ENCODE results near the gene SUSD5.
"Not testable (repeated sequence)": the region's sequence is repeated elsewhere in the genome, so short reads cannot be mapped to it uniquely, and the experiment has no call there.

SUSD5 gene

DNA sequence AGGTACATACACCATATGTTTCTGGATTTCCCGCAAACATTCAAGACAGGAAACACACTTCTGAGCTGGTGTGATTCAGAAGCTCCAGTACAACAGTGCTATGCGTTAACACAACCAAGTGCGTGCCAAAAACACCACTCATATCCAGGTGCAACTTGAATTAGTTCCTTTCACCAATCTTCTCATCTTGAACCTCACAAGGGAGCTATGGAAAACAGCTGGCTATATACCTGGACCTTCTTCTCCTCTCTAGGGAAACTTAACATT lies 31.3 kb downstream of the SUSD5 start:
- no peak for DNase-seq

GRCh38 chr3:33186524-33187367 lies 31.9 kb downstream of the SUSD5 start:
- no peak for DNase-seq

DNA sequence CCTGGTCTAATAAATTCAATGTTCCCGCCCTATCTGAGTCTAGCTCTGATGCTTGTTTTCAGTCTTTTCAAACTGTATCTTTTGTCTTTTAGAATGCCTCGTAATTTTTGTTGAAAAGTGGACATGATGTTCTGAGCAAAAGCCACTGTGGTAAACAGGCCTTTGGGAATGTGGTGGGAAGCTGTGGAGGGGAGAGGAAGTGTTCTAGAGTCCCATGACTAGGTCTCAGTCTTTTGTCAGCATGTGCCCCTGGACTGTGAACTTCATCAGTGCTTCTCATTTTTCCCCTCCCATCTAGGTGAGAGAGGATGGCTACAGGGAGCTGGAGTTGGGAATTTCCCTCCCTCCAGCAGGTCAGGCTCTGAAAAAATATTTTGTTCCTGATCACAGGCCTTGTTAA lies 33.7 kb downstream of the SUSD5 start:
- DNase-seq: no peak

GRCh38 chr3:33181641-33182040 lies 37.0 kb downstream of the SUSD5 start:
- not testable (repeated sequence) for DNase-seq

DNA sequence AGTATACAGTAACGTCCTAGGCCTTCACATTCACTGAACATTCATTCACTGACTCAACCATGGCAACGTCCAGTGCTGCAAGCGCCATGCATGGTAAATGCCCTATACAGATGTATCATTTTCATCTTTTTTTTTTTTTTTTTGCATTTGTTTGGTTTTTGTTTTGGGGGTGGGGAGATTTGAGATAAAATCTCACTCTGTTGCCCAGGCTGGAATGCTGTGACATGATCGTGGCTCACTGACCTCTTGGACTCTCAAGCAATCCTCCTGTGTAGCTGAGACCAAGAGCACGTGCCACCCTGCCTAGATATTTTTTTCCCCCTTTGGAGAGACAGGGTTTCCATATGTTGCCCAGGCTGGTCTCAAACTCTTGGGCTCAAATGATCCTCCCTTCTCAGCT lies 37.4 kb downstream of the SUSD5 start:
- no peak for DNase-seq

DNA sequence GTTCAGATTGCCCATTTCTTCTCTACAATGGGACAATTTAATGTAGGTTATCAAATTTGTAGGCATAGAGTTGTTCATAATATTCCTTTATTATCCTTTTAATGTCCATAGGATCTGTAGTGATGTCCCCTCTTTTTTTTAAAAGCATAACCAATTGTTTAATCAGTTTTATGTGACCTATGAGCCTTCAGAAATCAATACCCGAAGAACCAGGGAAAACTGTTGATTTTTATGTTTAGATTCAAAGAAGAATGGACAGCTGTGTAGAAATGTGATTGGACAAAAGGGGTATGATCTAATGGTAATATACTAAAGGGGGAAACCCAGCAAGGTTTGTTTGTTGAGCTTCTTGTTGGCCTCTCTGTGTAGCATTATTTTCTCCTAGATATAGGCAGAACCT lies 39.5 kb downstream of the SUSD5 start:
- no peak for DNase-seq

DNA sequence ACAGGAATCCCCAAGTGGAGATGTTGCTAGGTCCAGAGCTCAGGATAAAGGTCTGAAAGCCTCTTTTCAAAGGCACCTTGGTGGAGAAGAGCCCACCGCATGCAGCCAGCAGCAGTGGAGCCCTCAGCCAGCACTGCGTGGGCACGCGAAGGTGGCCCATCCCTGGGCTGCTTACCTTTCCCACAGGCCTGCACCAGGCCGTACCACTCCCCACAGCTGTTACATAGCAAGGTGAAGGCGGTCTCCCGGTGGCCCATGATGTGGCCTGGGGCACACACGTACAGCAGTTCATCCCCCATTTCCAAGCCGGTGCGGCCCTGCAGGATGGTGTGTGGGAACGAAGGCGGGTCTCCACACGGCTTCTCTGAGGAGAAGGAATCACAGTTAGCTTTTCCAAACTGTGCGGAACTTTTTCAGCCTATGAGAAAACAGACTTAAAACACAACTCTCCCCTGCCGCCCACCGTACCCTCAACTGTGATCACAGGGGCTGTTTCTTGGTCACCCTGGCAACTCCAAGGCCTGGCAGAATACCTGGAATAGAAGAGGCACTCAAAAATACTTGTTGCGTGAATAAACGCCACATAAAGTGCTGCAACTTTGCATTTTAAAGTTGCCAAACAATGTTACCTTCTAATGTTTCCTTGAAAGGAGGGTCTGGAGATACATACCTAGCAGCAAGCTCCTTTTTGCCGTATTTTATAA lies 43.7 kb downstream of the SUSD5 start:
- DNase-seq: no peak

- DNase-seq: no peak
Measured at GRCh38 chr3:33174095-33174494, 44.5 kb downstream of the SUSD5 start.

DNA sequence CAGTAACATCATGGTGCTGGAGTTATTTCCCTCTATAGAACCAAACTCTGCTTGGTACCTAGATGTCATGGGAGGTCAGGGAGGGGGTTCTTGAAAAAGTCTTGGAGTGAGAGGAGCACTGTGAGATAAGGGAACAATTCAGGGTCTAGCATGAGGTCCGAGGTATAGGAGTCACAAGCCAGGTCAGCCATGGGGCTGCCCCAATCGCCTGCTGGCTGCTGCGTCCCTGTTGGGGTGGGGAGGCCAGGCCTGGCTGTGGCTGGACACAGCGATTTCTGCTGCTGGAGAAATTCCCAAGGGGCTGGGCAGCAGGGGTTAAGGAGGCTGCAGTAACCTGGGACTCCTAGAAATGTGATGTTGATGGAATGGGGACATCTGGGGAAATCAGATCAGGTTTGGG lies 44.9 kb downstream of the SUSD5 start:
- no peak for DNase-seq

GRCh38 chr3:33173103-33173502 lies 45.5 kb downstream of the SUSD5 start:
- DNase-seq: no peak

DNA sequence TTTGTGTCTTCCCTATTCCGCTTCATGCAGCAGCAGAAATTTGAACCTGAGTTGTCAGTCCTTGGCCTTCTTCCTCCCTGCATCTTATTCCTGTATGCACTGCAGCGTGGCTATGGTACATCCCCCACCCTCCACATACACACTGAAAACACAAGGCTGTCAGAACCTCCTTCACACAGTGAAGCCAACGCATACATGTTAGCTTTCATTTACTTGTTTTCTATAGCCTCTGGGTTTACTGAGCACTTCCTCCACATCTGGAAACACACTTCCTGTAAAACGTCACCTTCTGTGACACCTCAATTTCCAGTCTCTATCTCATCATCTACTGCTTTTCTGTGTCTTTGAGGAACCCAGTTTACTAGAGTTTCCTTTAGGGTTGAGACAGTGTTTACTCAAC lies 47.0 kb downstream of the SUSD5 start:
- no peak for DNase-seq

GRCh38 chr3:33170531-33170930 lies 48.1 kb downstream of the SUSD5 start:
- DNase-seq: no peak

DNA sequence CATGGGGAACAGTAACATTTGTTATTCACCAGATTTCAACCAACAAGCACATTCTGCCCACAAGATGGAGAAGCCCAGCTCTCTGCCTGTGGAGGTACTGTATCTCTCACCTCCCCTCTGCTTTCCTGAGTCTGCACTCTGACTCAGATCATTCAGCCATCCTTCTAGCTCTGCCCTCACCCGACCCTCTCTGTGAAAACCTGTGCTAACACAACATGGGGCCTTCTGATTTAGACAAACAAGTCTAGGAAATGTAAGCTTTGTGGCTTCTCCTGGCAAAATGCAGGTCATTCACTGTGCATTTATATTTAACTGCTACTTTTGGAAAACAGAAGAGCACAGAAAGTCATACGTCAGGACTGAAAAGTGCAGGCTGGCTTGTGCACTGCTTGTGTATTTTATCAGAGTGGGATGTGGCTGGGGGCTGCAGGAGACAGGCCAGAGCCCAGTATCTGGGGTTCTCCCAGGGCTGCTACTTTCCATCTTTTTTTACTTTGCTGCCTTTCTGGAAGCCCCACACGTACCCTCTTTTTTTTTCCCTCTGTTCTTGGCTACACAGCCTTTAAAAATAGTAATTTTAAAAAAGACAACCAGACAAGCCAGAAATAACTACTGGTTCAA lies 50.8 kb downstream of the SUSD5 start:
- no peak for DNase-seq

GRCh38 chr3:33167284-33167683 lies 51.3 kb downstream of the SUSD5 start:
- DNase-seq: no peak

DNA sequence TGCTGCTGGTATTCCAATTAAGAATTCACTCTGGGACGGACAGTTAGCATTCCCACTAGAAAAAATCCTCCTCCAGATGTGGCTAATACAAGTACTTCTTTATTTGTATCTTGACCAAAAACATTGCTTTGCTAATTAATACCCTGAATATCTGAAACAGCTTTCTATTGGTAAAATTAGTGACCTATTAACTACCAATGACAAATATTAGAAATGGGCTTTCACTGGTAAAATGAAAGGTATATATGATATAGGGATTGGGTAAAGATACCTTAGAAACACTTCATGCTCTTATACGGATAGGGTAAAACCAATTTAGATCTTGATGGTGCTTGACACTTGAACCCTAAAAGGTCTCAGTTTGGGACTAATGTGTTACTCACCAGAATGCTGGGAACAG lies 52.5 kb downstream of the SUSD5 start:
- no peak for DNase-seq

DNA sequence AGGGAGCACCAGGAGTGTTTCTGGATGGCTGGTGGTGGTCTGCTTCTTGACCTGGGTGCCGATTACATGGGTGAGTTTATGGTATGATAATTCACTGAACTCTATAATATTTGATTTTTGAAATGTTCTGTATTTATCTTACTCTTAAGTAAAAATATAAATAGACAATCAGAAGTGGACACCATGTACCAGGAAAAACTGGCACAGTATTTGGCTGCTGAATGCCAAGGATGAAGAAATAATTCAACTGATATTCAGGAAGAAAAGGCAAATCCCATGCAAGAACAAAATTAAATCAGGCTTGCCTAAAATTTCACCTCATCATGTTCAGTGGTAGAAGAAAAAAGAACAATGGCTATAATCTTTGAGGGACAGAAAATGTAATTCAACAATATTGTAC lies 53.2 kb downstream of the SUSD5 start:
- no peak for DNase-seq

- not testable (repeated sequence) for DNase-seq
Measured at GRCh38 chr3:33162621-33163020, 56.0 kb downstream of the SUSD5 start.

- peak; percentile 10 for DNase-seq
Measured at GRCh38 chr3:33159981-33160380, 58.6 kb downstream of the SUSD5 start.

DNA sequence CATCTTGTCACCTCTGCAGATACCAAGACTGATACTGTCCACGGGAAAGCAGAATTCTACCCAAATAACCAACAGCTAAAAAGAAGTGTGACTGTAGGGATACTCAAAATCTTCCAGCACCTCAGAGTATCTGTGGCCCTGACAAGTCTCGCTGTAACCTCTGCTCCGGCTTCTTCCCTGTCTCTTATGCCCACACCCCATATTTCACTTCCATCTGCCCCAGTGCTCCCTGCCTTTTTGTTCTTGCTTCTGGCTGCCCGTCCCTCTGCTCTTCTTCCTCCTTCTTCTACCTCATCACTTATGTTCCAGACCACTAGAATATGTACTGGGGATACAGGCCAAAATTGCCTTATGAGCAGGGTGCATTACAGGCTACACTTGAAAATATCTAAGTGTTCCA lies 59.4 kb downstream of the SUSD5 start:
- DNase-seq: peak; percentile 40

DNA sequence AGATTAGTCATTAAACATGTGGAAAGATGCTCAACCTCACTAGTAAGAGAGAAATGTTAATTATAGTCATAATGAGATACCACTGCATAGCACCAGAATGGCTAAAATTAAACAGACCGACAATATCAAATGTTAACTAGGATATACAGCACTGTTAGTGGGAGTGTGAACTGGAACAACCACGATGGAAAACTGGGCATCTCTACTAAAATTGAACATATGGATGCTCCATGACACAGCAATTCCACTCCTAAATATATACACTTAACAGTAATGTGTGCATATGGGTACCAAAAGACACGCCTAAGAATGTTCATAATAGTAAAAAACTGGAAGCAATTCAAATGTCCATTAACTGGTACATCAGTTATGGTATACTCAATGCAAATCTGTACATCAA lies 63.3 kb downstream of the SUSD5 start:
- DNase-seq: no peak

DNA sequence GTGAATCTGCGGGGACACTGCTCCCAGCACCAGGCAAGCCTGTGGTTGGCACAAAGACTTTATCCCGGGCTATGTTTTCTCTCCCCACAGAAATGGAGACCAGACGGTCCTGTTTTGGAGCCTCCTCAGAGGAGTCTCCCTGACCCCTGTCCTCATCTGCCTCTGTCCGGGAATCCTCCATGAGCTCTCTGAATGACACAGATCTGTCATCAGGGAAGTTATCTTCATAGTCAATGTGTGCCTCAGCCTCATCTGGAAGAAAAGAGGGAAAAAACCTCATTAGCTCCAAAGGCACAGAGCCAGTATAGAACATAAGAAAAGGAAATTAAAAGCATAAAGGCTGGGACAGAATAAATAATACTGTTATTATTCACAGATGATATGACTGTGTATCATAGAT lies 64.8 kb downstream of the SUSD5 start:
- DNase-seq: no peak

DNA sequence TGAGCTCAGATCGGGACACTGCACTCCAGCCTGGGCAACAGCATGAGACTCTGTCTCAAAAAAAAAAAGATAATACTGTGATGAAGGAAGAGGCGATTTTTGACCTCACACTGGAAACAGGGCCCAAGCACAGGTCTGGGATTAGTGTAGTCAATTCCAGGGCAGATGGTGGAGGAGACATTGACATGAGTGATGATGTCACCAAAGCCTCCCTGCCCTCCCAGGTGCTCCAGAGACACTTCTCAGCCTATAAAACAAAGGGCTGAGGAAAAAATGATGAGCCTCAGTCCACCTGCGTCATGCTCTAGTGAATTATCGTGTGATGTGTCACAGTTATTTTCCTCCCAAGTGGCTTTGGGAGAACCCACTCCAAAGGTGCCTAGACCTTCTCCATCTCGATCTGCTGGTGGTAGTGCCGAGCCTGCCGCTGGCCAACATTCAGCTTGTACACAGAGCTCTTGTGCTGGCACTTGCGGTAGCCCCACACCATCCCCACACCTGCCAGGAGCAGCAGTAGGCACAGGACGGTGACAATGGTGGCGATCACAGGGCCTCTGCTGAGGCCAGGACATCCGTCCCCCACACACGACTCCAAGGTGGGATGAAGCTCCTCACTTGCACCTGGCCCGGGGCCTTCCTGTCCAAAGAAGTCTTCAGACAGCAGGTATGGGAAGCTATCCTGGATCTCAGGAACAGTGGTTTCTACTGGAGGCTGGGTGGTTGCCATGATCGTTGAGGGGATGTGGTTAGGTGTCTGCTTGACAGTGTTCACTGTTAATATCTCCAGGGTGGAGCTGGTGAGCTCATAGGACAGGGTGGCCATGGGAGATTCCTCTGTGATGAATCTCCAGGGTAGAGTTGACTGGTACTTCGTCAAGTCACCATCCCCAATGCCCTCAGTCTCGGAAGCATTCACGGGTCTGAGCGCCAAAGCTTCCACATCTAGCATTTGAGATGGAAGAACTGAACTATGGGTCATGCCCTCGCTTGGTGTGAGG lies 65.9 kb downstream of the SUSD5 start:
- DNase-seq: no peak

- peak; percentile 59 for DNase-seq
Measured at GRCh38 chr3:33149342-33149741, 69.3 kb downstream of the SUSD5 start.
